Fibroblast of lung (primary cell): ENCODE measurements around the gene OR2V1.

ENCODE experiments used
- CTCF ChIP-seq, 2 donors: IDR thresholded peaks in 1 of 2; conservative IDR thresholded peaks in 1 of 2; 1 replicate in 1 of 2; 2 replicates in 1 of 2; pipeline ENCODE4 v1.5.1; 2011 to 2012; ENCODE audit warnings: low read length in 2 of 2, control low read depth in 1 of 2, inconsistent platforms in 1 of 2, low read depth in 1 of 2, mild to moderate bottlenecking in 1 of 2
- EZH2 ChIP-seq: IDR thresholded peaks from 2 replicates; pipeline ENCODE4 v1.5.1; 2012; ENCODE audit warnings: low read length, control low read depth, mild to moderate bottlenecking; ENCODE audit errors: missing control alignments

- TF ChIP-seq EZH2 (no peak), CTCF (conservative IDR thresholded peaks at IDR 0.05 in 1 of 2, IDR thresholded peaks at IDR 0.05 in 1 of 2; ENCODE audit: low read depth in 1 of 2, low read length in 2 of 2) (no peak)
Observed at GRCh38 chr5:181161534-181162175, 30.7 kb upstream of the OR2V1 start.
